K562 (cell line): ENCODE measurements around the gene RASSF3. TPM values are rescaled to one million over a fixed set of nuclear protein-coding genes. Genes with fewer than 3 reads are reported as not detected.

Experiments
- ARNT ChIP-seq, 2 experiments: fragments of 450-650 bp; IDR thresholded peaks; 2 replicates each; pipeline ENCODE4 v1.6.1; 2016; ENCODE audit warnings: mild to moderate bottlenecking in 1 of 2
- BACH1 ChIP-seq: fragments of 200-800 bp; sonication (Bioruptor generic); IDR thresholded peaks from 2 replicates; pipeline ENCODE4 v1.6.1; 2016; ENCODE audit warnings: missing genetic modification characterization, missing compliant biosample characterization
- CAMTA2 ChIP-seq: fragments of 250-450 bp; sonication (Bioruptor Pico); conservative IDR thresholded peaks from 2 replicates; pipeline ENCODE4 v1.5.1; 2022
- FUS ChIP-seq: fragments of 200-400 bp; formaldehyde crosslinking; optimal IDR thresholded peaks from 2 replicates; pipeline ENCODE3; 2017; ENCODE audit warnings: low read depth, low read length
- GABPA ChIP-seq: fragments of 200-800 bp; sonication (Bioruptor generic); conservative IDR thresholded peaks from 2 replicates; pipeline ENCODE4 v1.6.1; 2016; ENCODE audit warnings: low read depth, missing genetic modification characterization, missing compliant biosample characterization
- HDGF ChIP-seq: fragments of 450-650 bp; IDR thresholded peaks from 2 replicates; pipeline ENCODE4 v1.6.1; 2016
- JUND ChIP-seq, 2 experiments: IDR thresholded peaks; 2 replicates in 1 of 2; 3 replicates in 1 of 2; pipeline ENCODE4 v1.6.1; 2011; ENCODE audit warnings: borderline replicate concordance in 2 of 2, low read depth in 2 of 2, low read length in 2 of 2, improper control_type of control experiment in 1 of 2, missing biosample characterization in 1 of 2, missing genetic modification characterization in 1 of 2, missing genetic modification reagents in 1 of 2
- L3MBTL2 ChIP-seq: fragments of 450-650 bp; IDR thresholded peaks from 2 replicates; pipeline ENCODE4 v1.6.1; 2016; ENCODE audit warnings: mild to moderate bottlenecking, moderate library complexity
- NCOR1 ChIP-seq: fragments of 450-650 bp; IDR thresholded peaks from 2 replicates; pipeline ENCODE4 v1.6.1; 2016; ENCODE audit warnings: mild to moderate bottlenecking, moderate library complexity
- NFE2 ChIP-seq: IDR thresholded peaks from 2 replicates; pipeline ENCODE4 v1.6.1; 2014; ENCODE audit warnings: antibody characterized with exemption, low read depth
- NR2C1 ChIP-seq, 2 experiments: fragments of 450-650 bp; IDR thresholded peaks; 2 replicates each; pipeline ENCODE4 v1.6.1; 2017; ENCODE audit warnings: mild to moderate bottlenecking in 2 of 2, antibody characterized with exemption in 1 of 2, inconsistent platforms in 1 of 2, missing compliant biosample characterization in 1 of 2, missing genetic modification characterization in 1 of 2
- PCBP1 ChIP-seq: fragments of 200-400 bp; formaldehyde crosslinking; IDR thresholded peaks from 2 replicates; pipeline ENCODE4 v1.6.1; 2018; ENCODE audit warnings: mild to moderate bottlenecking, low read depth, low read length; ENCODE audit not compliant: poor library complexity, severe bottlenecking
- TAF9B ChIP-seq: fragments of 450-650 bp; IDR thresholded peaks from 2 replicates; pipeline ENCODE4 v1.6.1; 2018; ENCODE audit warnings: mild to moderate bottlenecking; ENCODE audit not compliant: partially characterized antibody
- WHSC1 ChIP-seq: IDR thresholded peaks from one replicate; pipeline ENCODE4 v1.6.1; 2012; ENCODE audit warnings: low read length, control low read depth, inconsistent platforms
- ZNF354B ChIP-seq: fragments of 250-450 bp; sonication (Bioruptor Pico); IDR thresholded peaks from 2 replicates; pipeline ENCODE4 v1.4.0; 2020
- ZNF830 ChIP-seq: fragments of 250-450 bp; sonication (Bioruptor Pico); IDR thresholded peaks from 2 replicates; pipeline ENCODE4 v1.5.0; 2021; ENCODE audit warnings: mild to moderate bottlenecking
- polyA plus RNA-seq, 8 experiments: library from polyadenylated mRNA; depleted of rRNA in 4 of 8; stranded (reverse) in 5 of 8; unstranded in 3 of 8; fragments of >200 nt; fragmentation: Nextera tagmentation in 2 of 8; fragmentation: Illumina TruSeq in 1 of 8; extraction: Ambion mirVana in 2 of 8; extraction: Trizol in 1 of 8; gene quantifications; 2 replicates each; pipeline versions ENCODE4 v1.2.1 to v1.2.3, GENCODE V29; 2011 to 2014; ENCODE audit warnings: inconsistent platforms in 1 of 8, missing spikeins in 1 of 8
- total RNA-seq, 7 experiments: library from RNA; depleted of rRNA in 6 of 7; stranded (reverse); fragments of >200 nt in 6 of 7; fragmentation: Illumina TruSeq in 2 of 7; extraction: Trizol in 2 of 7; gene quantifications; 2 replicates each; pipeline versions ENCODE4 v1.2.1 to v1.2.3, GENCODE V29; 2011 to 2021; ENCODE audit warnings: low replicate concordance in 1 of 7
- TF ChIP-seq, protein P1 (sequence below), 2 experiments: fragments of 450-650 bp; conservative IDR thresholded peaks; 2 replicates each; pipeline ENCODE4 v1.6.1; 2017; ENCODE audit warnings: mild to moderate bottlenecking in 2 of 2, moderate library complexity in 2 of 2
- TF ChIP-seq, protein P2 (sequence below): sonication (generic); IDR thresholded peaks from 2 replicates; pipeline ENCODE4 v1.6.1; 2016
- TF ChIP-seq, protein P3 (sequence below): sonication (generic); formaldehyde crosslinking; IDR thresholded peaks from 2 replicates; pipeline ENCODE4 v1.8.0; 2022; ENCODE audit warnings: mild to moderate bottlenecking, low read depth, missing genetic modification reagents
- TF ChIP-seq, protein P4 (sequence below), 2 experiments: fragments of 200-800 bp in 1 of 2; sonication (Bioruptor generic) in 1 of 2; sonication (generic) in 1 of 2; formaldehyde crosslinking in 1 of 2; IDR thresholded peaks in 1 of 2; conservative IDR thresholded peaks in 1 of 2; 2 replicates each; pipeline versions ENCODE4 v1.5.0 to v1.6.1; 2016 to 2020; ENCODE audit warnings: missing compliant biosample characterization in 1 of 2, missing genetic modification characterization in 1 of 2, missing genetic modification reagents in 1 of 2
- TF ChIP-seq, protein P5 (sequence below): fragments of 200-400 bp; formaldehyde crosslinking; IDR thresholded peaks from 2 replicates; pipeline ENCODE4 v1.6.1; 2017; ENCODE audit warnings: mild to moderate bottlenecking, low read depth, low read length, moderate library complexity

RASSF3 gene
- total and polyA plus RNA-seq, 9 of the 15 experiments (the other 6 are each of a cell fraction or from before 2014, with no cell fraction given), result 3.7 to 39.2 (median 20.2) TPM

DNA sequence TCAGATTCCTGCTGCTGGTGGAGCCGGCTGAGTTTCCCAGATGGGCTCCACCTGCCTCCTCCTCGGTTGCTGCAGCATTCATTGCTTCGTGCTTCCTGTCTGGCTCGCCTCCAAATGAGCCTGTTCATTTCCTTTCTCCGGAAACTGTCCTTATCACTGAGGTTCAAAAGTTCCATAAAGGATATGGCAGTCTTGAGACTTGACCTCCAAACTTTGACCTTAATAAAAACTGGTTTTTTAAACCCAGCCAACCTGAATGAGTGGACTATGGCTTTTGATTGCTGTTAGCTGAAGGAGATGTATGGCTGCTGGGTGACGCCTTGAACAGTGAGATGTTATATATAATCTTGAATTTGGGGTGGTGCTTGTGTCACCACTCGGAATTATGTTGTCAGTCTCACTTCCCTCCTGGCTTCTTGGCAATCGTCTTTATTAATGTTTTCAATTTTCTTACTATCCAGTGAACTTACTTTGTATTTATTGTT lies 62.7 kb downstream of the RASSF3 start (continued):
- TF ChIP-seq, protein P1, sequence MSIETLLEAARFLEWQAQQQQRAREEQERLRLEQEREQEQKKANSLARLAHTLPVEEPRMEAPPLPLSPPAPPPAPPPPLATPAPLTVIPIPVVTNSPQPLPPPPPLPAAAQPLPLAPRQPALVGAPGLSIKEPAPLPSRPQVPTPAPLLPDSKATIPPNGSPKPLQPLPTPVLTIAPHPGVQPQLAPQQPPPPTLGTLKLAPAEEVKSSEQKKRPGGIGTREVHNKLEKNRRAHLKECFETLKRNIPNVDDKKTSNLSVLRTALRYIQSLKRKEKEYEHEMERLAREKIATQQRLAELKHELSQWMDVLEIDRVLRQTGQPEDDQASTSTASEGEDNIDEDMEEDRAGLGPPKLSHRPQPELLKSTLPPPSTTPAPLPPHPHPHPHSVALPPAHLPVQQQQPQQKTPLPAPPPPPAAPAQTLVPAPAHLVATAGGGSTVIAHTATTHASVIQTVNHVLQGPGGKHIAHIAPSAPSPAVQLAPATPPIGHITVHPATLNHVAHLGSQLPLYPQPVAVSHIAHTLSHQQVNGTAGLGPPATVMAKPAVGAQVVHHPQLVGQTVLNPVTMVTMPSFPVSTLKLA (conservative IDR thresholded peaks at IDR 0.05), result 0 out of 4 replicates have a peak, but pooled peaks of 1 of the 2 experiments have one; percentile 52
- peak; percentile 74 for TF ChIP-seq BACH1 (tag)
- TF ChIP-seq, protein P2, sequence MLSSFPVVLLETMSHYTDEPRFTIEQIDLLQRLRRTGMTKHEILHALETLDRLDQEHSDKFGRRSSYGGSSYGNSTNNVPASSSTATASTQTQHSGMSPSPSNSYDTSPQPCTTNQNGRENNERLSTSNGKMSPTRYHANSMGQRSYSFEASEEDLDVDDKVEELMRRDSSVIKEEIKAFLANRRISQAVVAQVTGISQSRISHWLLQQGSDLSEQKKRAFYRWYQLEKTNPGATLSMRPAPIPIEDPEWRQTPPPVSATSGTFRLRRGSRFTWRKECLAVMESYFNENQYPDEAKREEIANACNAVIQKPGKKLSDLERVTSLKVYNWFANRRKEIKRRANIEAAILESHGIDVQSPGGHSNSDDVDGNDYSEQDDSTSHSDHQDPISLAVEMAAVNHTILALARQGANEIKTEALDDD, result peak; percentile 14; the same call in 1 of the 2 replicates
- TF ChIP-seq, protein P3, sequence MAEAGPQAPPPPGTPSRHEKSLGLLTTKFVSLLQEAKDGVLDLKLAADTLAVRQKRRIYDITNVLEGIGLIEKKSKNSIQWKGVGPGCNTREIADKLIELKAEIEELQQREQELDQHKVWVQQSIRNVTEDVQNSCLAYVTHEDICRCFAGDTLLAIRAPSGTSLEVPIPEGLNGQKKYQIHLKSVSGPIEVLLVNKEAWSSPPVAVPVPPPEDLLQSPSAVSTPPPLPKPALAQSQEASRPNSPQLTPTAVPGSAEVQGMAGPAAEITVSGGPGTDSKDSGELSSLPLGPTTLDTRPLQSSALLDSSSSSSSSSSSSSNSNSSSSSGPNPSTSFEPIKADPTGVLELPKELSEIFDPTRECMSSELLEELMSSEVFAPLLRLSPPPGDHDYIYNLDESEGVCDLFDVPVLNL (CRISPR knock-in tag), result no peak
- peak; percentile 40 to 64; a peak in 1 of 4 replicates for TF ChIP-seq ARNT (IDR thresholded peaks at IDR 0.05)
- no peak for TF ChIP-seq FUS
- TF ChIP-seq ZNF830 (CRISPR knock-in tag), result 0 out of 2 replicates have a peak, but pooled peaks have one; percentile 71
- TF ChIP-seq, protein P4, sequence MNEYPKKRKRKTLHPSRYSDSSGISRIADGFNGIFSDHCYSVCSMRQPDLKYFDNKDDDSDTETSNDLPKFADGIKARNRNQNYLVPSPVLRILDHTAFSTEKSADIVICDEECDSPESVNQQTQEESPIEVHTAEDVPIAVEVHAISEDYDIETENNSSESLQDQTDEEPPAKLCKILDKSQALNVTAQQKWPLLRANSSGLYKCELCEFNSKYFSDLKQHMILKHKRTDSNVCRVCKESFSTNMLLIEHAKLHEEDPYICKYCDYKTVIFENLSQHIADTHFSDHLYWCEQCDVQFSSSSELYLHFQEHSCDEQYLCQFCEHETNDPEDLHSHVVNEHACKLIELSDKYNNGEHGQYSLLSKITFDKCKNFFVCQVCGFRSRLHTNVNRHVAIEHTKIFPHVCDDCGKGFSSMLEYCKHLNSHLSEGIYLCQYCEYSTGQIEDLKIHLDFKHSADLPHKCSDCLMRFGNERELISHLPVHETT (CRISPR knock-in tag; conservative IDR thresholded peaks at IDR 0.05 in 1 of 2, IDR thresholded peaks at IDR 0.05 in 1 of 2), result peak in 1 of 2 experiments; percentile 81; a peak in 2 of 4 replicates
- peak; percentile 87 for TF ChIP-seq GABPA
- TF ChIP-seq, protein P5, sequence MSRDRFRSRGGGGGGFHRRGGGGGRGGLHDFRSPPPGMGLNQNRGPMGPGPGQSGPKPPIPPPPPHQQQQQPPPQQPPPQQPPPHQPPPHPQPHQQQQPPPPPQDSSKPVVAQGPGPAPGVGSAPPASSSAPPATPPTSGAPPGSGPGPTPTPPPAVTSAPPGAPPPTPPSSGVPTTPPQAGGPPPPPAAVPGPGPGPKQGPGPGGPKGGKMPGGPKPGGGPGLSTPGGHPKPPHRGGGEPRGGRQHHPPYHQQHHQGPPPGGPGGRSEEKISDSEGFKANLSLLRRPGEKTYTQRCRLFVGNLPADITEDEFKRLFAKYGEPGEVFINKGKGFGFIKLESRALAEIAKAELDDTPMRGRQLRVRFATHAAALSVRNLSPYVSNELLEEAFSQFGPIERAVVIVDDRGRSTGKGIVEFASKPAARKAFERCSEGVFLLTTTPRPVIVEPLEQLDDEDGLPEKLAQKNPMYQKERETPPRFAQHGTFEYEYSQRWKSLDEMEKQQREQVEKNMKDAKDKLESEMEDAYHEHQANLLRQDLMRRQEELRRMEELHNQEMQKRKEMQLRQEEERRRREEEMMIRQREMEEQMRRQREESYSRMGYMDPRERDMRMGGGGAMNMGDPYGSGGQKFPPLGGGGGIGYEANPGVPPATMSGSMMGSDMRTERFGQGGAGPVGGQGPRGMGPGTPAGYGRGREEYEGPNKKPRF, result no peak
- TF ChIP-seq NCOR1, result peak; percentile 72
- no peak for TF ChIP-seq CAMTA2 (CRISPR knock-in tag)
- peak; percentile 97 for TF ChIP-seq NR2C1 (IDR thresholded peaks at IDR 0.05)
- peak; percentile 99 for TF ChIP-seq NR2C1 (tag; IDR thresholded peaks at IDR 0.05)
- no peak for TF ChIP-seq TAF9B
- TF ChIP-seq HDGF, result no peak
- TF ChIP-seq NFE2, result peak; percentile 23; the same call in 1 of the 2 replicates
- TF ChIP-seq ZNF354B (CRISPR knock-in tag), result no peak
- TF ChIP-seq JUND (IDR thresholded peaks at IDR 0.05; ENCODE audit: borderline replicate concordance, low read depth, low read length), result peak; percentile 51
- TF ChIP-seq JUND (tag; IDR thresholded peaks at IDR 0.05; ENCODE audit: borderline replicate concordance, low read depth, low read length), result peak; percentile 21; the same call in 1 of the 3 replicates
- TF ChIP-seq WHSC1, result no peak
- no peak for TF ChIP-seq PCBP1
- peak; percentile 44; the same call in 1 of the 2 replicates for TF ChIP-seq L3MBTL2
